C4-2B (cell line): Measurements from ENCODE around the gene ACOT8.

Source experiments
- H3K27ac ChIP-seq: fragments of 450-650 bp; 2 replicates; pipeline ENCODE4 v1.5.1; 2017
- ZFX ChIP-seq: fragments of 450-650 bp; IDR thresholded peaks from 2 replicates; pipeline ENCODE4 v1.6.1; 2017
- TF ChIP-seq, protein P1 (sequence below): fragments of 450-650 bp; conservative IDR thresholded peaks from 2 replicates; pipeline ENCODE4 v1.5.1; 2017; ENCODE audit warnings: mild to moderate bottlenecking

Gene ACOT8

GRCh38 chr20:45796337-45797065 is 60.7 kb downstream of the ACOT8 start:
- no peak overlapping the region for H3K27ac ChIP-seq
- TF ChIP-seq ZFX, result no peak
- TF ChIP-seq, protein P1, sequence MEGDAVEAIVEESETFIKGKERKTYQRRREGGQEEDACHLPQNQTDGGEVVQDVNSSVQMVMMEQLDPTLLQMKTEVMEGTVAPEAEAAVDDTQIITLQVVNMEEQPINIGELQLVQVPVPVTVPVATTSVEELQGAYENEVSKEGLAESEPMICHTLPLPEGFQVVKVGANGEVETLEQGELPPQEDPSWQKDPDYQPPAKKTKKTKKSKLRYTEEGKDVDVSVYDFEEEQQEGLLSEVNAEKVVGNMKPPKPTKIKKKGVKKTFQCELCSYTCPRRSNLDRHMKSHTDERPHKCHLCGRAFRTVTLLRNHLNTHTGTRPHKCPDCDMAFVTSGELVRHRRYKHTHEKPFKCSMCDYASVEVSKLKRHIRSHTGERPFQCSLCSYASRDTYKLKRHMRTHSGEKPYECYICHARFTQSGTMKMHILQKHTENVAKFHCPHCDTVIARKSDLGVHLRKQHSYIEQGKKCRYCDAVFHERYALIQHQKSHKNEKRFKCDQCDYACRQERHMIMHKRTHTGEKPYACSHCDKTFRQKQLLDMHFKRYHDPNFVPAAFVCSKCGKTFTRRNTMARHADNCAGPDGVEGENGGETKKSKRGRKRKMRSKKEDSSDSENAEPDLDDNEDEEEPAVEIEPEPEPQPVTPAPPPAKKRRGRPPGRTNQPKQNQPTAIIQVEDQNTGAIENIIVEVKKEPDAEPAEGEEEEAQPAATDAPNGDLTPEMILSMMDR, result no peak

- TF ChIP-seq ZFX, result no peak
- TF ChIP-seq, protein P1, result no peak
- peak overlapping the region; percentile 93 for H3K27ac ChIP-seq
Observed at GRCh38 chr20:45792317-45793118, 64.7 kb downstream of the ACOT8 start.
